GDM1 (cell line): ENCODE results near the gene MYO9A.
"Not testable (repeated sequence)": the region's sequence is repeated elsewhere in the genome, so short reads cannot be mapped to it uniquely, and the experiment has no call there.

ENCODE experiments used
- DNase-seq: peaks from one replicate; lab custom pipeline; 2025; lab: John Stamatoyannopoulos, UW

MYO9A gene

GRCh38 chr15:71945012-71945411, 172.9 kb downstream of the MYO9A start:
- no peak for DNase-seq

- DNase-seq: no peak
Observed at GRCh38 chr15:71943806-71944205, 174.1 kb downstream of the MYO9A start.

GRCh38 chr15:71939981-71940588, 177.9 kb downstream of the MYO9A start:
- DNase-seq: no peak

GRCh38 chr15:71937650-71938311, 180.2 kb downstream of the MYO9A start:
- no peak for DNase-seq

- no peak for DNase-seq
Observed at GRCh38 chr15:71934446-71934845, 183.5 kb downstream of the MYO9A start.

GRCh38 chr15:71932689-71933088, 185.3 kb downstream of the MYO9A start:
- DNase-seq: no peak

GRCh38 chr15:71931261-71931660, 186.7 kb downstream of the MYO9A start:
- DNase-seq: no peak

GRCh38 chr15:71925145-71925544, 192.8 kb downstream of the MYO9A start:
- DNase-seq: no peak

GRCh38 chr15:71921191-71921590, 196.8 kb downstream of the MYO9A start:
- no peak for DNase-seq

- DNase-seq: no peak
Observed at GRCh38 chr15:71920573-71920972, 197.4 kb downstream of the MYO9A start.

- DNase-seq: no peak
Observed at GRCh38 chr15:71916834-71917233, 201.1 kb downstream of the MYO9A start.

- no peak for DNase-seq
Observed at GRCh38 chr15:71914092-71914491, 203.9 kb downstream of the MYO9A start.

- no peak for DNase-seq
Observed at GRCh38 chr15:71899674-71900073, 218.3 kb downstream of the MYO9A start.

- no peak for DNase-seq
Observed at GRCh38 chr15:71893691-71894090, 224.3 kb downstream of the MYO9A start.

GRCh38 chr15:71892335-71892734, 225.6 kb downstream of the MYO9A start:
- DNase-seq: no peak

GRCh38 chr15:71891026-71891425, 226.9 kb downstream of the MYO9A start:
- DNase-seq: no peak

GRCh38 chr15:71889947-71890346, 228.0 kb downstream of the MYO9A start:
- DNase-seq: no peak

- DNase-seq: no peak
Observed at GRCh38 chr15:71889385-71889784, 228.6 kb downstream of the MYO9A start.

GRCh38 chr15:71888797-71889196, 229.2 kb downstream of the MYO9A start:
- DNase-seq: no peak

- DNase-seq: no peak
Observed at GRCh38 chr15:71885390-71885789, 232.6 kb downstream of the MYO9A start.

- DNase-seq: no peak
Observed at GRCh38 chr15:71883447-71883846, 234.5 kb downstream of the MYO9A start.

- DNase-seq: no peak
Observed at GRCh38 chr15:71880276-71880675, 237.7 kb downstream of the MYO9A start.

GRCh38 chr15:71874245-71874644, 243.7 kb downstream of the MYO9A start:
- DNase-seq: no peak

- DNase-seq: not testable (repeated sequence)
Observed at GRCh38 chr15:71858232-71858631, 259.7 kb downstream of the MYO9A start.
